Nucleus accumbens (tissue), 56 donors: Measurements from ENCODE around the gene FMN2.
A peak's percentile ranks its signal among the peaks of the same experiment; 100 is the strongest.

Experiments
- DNase-seq, 56 donors: peaks; one replicate each; lab custom pipeline; 2025; lab: John Stamatoyannopoulos, UW

Gene FMN2

DNA sequence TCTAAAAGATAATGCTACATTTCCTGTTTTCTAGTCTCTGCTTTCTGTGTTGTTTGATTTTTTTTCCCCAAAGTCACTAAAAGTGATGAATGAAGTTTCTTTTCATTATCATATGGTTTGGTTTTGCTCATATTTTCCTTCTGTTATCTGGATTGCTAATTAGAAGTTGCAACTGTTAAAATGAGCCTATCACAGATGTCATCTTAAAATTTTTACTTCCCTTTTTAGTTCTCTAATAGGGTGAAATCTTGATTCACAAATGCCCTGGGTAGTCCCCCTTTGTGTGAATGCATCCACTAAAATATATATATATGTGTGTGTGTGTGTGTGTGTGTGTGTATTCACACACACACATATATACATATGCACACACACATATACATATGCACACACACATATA, 376.2 kb downstream of the FMN2 start:
- DNase-seq, result no peak

DNA sequence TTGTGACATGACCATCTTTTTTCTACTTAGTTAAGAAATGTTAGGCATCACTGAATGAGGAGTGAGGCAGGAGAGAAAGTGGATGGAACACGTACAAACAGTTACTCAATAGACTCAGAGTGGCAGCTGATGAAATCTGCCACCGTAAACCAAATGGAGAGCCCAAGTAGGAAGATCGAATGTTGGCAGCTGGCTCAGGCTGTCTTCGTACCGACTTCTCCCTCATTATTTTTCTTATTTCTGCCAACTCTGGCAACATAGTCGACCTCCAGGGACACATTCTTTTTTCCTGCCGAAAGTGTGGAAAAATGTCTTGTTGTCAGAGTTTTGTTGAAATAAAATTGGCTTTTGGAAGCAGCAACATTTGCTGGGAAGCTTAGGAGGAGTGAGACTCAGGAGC, 377.0 kb downstream of the FMN2 start:
- no peak for DNase-seq

DNA sequence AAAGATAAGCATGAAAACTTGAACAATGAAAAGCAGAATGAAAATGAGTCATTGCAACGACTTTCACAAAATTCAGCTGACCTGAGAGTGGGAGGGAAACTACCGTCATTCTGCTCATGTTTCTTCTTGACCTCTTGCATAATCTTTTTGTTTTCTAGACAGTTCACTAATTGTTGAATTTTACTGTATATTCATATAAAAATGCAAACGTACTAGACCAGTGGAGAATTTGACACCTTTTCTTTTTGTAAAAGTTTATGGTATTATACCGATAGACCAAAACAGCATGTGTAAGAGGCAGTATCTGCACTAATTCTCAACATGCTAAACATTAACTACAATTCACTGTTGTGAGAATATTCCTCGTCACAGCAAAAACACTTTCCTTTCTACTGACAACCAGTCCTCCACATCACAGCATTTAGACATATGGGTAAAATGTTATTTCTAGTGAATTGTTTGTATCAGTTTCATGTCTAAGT, 382.5 kb downstream of the FMN2 start:
- no peak for DNase-seq

DNA sequence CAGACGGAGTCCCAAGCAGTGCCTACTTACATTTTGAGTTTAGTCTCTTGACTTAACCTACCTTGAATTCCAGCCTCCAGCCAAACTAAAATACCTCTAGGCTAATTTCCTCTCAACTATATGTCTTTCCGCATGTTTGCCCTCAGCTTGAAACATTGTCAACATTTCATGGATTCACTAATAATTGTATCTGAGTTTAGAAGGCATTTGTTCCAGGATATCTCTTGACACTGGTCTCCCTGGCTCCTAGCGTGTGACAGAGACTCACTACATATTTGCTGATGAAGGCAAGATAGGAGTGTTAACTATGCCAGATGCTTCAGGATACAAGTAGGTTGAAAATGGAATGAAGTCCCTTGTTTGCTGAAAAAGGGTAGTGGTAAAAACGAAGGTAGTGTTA, 384.1 kb downstream of the FMN2 start:
- DNase-seq, result no peak

DNA sequence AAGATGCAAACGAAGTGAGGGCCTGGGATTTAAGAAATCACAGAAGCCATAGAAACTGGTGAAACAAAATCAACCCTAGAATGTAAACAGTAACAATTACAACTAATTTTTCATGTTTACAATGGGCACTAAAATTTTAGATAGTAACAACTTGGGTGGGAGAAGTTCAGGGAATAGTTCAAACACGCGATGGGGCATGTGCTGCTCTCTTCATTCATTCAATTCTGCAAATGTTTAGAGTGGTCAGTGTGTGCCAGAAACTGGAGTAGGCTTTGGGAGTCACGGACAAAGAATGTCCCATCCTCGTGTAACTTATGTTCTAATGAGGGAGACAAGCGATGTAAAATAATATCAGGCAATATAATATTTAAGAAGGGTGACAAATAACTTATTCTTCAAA, 386.9 kb downstream of the FMN2 start:
- no peak for DNase-seq

DNA sequence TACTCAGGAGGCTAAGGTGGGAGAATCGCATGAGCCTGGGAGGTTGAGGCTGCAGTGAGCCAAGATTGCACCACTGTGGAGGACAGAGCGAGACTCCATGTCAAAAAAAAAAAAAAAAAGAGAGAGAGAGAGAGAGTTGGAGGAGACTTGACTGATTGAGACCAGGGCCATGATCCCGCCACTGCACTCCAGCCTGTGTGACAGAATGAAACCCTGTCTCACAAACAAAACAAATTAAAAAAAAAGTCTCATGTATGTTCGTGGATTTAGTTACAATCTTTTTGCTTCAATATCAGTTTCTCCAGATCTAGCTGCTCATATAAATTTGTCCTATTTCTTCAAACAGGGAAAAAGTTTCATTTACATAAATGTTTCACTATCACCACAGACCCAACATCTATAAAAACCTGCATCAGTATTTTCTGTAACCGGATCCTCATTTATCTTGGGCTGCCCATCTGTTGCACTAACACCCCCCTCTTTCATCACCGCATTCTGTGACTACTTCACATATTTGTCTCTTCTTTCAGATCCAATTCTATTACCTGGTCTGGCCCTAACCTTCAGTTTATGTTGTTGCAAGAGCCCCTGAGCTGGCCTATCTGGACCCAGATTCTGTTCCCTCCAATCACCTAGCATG, 393.2 kb downstream of the FMN2 start:
- DNase-seq, result no peak

DNA sequence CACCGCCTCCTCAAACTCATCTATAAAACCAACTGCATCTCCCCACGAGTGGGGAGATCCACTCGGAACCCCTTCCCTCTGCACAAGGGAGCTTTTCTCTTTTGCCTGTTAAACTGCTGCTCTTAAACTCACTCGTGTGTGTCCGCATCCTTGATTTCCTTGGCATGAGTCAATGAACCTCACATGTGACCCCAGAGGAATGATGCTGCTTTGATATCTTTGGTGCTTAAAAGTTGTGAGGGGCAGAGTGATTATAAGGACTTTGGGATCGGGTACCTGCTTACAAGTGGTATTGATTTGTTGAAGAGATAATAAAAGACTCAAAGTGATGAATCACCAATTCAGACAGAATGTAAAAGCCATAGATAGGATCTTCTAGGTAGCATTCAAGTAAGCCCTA, 394.9 kb downstream of the FMN2 start:
- no peak for DNase-seq

DNA sequence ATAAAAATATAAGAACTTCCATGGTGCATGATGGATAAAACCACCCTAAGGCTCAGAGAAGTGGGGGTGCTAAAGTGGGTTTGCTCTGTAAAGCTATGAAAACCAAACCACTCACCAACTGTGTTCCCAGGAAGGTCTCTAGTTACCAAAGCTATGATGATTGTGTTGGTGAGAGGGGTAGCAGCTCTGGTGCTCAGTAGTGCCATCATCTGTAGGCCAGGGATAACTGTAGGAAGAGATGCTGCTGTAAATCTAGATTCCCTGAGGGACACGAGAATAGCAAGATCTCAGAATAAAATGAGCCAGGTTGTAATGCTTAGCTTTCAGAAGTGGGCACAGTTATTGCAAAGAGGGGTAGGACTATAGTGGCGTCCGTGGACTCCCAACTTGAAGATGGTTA, 395.8 kb downstream of the FMN2 start:
- DNase-seq, result no peak

DNA sequence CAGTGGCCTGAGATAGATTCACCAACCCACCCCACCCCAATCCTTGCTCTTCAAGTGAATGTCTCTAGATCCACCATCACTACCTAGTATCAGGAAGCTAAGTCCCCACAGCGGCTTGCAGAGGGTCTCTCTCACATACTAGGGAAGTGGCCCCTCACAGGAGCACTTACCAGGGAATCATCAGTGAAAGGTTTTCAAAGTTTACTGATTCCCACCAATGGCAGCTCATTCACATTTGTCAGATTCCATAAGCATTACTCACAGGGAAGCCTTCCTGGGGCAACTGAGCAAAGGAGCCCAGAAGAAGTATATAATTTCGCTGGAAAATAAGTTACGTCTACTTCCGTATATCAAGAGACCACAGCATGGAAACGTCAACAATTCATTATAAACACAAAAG, 399.5 kb downstream of the FMN2 start:
- no peak for DNase-seq

DNA sequence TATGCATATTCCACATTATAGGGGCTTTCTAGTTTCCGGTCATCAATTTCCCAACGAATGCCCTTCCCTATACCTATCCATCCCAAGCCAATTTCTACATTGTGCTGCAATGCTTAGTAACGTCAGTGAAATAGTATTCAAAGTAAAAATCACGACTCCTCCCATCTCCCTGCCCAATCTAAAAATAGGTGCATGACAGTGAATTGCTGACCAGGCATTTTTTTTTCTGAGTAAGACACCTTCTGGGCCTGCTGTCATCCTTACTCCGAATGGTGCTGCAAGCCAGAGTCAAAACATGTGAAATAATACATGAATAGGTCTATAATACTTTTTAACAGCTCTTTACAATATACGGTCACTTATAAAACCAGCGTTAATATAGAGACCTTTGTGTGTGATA, 400.1 kb downstream of the FMN2 start:
- DNase-seq, result no peak

DNA sequence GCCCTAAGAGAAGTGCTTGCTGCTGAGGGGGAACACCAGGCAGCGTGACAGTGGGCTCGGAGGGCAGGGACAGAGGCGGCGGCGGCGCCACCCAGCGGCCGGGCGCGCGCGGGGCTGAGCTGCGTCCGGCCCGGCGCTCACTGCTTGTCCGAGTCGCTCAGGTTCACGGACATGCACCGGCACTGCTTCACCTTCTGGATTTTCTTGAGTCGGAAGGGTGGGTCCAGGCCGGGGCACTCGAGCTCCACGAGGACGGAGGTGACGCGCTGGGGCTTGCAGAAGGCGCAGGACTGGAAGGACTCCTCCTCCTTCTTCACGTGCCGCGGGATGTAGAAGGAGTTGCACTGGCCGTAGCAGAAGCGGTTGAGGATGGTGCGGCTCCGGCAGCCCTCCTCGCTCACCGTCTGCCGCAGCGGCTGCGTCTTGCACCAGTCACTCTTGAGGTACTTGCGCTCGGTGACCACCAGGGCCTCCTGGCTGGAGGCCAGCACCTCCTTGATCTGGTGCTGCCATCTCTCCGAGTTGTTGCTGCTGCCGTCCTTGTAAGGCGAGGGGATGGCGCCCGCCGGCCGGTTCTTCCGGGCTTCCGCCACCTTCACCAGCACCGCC, 401.3 kb downstream of the FMN2 start:
- DNase-seq, result peak in 1 of 56 donors; percentile 3

DNA sequence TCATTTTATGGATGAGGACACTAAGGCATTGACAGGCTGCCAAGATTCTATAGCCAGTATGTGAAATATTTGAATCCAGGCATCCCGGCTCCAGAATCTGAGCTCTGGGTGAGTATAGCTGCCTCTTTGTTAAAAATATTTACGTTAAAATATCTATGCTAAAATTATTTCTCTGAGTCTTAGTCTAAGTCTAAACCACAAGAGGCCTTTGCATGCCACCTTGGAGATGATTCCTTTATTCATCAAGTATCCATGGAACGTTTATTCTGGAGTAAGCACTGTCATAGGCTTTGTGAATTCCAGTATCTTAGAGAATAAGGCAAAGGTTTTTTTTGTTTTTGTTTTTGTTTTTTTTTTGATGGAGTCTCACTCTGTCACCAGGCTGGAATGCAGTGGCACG, 403.9 kb downstream of the FMN2 start:
- no peak for DNase-seq

DNA sequence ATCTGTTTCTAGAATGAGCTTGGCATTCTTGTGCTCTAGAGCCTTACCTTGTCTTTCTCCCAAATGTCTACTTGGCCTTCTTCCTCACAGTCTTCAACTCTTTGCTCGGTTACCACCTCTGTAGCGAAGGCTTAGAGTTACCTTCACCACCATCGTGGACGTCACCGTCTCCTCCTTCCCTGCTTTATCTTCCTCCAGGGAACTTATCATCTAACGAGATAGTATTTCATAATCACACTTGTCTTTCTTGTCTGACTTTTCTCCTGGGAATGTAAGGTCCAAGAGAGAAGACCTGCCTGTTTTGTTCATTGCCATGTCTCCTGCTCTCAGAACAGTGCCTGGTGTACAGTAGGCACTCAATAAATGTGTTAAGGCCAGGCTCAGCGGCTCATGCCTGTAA, 404.7 kb downstream of the FMN2 start:
- no peak for DNase-seq

DNA sequence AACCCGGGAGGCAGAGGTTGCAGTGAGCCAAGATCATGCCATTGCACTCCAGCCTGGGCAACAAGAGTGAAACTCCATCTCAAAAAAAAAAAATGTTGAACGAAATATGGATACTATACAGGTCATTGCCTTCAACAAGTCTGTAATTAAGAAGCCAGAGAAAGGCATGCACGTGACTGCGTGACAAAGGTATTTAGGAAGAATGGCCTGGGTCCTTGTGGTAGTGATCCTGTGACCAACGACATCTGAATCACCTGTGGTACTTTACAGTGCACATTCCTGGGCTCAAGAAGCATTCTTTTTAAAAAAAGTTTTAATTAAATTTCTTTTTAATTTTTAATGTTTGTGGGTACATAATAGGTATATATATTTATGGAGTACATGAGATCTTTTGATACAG, 405.3 kb downstream of the FMN2 start:
- no peak for DNase-seq

DNA sequence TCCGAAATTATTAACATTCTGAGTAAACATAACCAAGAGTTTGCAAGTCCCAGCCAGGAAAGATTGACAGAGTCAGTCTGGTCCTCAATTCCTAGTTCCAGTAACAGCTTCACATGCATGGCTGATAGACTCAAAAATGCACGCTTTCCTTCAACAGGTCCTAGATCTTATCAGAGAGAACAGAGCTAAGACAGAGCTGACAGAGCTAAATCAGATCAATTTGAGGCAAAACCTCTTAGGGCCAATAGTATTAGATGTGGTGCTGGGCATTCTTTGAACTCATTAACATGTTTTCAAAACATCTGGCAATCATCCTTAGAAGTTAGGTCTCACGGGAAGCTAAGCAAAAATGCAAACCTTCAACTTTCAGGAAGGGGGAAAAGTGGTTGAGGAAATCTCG, 406.2 kb downstream of the FMN2 start:
- no peak for DNase-seq

DNA sequence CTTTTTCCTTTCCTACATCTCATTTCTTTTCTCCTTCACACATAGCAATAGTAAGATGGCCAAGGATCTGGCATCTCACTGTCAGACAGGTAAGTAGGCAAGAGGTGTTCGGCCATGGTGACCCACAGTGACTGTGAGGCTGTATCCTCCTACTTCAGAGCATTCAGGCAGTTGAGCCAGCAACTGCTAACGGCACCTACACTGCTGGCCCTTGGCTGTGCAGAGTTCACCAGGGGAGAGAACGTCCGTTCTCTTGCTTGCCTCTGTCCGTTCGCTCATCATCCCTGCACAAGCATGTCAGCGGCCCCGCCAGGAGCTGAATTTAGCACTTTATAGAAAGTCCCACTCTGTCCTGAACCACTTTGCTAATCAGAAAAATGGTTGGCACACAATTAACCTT, 406.7 kb downstream of the FMN2 start:
- DNase-seq, result no peak

DNA sequence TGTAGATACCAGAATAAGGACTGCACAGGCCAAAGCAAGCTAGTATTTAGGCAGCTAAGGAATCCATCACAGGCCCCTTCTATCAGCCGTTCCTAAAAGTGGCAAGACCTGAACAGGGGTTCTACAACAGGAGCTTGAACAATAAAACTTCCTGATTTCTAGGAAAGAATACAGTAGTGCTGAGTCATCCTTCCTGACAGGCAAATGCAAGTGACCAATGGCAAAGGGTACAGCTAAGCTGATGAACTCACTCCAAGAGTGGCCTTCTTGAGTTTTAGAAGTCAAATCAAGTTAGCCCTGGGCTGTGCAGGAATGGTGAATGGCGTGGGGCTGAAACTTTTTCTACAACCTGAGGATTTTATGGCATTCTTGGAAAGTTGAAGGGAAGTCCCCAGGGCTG, 407.3 kb downstream of the FMN2 start:
- no peak for DNase-seq

DNA sequence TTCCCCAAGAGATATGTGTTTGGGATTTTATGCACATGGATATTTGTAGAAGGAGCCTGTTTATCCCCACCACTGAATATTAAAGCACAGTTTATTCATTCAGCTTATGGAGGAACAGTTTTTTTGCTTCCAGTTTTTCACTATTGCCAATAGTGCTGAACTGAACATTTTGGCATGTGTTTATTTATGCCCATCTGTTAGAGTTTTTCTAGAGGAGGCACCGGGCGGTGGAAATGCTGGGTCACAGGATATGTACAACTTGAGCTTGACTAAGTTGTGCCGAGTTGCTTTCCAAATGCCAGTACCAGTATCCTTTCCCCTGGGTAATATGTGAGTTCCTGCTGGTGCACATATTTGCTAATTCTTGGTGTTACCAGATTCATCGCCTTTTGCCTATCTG, 409.0 kb downstream of the FMN2 start:
- no peak for DNase-seq

DNA sequence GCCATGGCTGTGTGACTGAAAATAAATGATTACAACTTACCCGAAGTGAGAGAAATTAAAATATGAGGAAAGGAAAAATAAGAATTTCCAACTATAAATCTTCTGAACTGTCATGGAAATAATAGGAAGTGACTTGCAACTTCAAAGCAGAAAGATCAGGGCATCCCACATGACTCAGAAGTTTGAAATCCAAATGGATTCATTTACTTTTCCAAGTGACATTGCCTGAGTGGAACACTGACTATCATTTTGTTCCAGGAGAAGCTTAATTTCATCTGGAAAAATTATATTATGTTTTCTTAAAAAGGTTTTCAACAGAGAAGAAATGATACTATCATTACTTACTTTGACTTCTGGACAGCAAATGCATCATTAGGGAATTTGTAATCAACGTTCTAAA, 409.4 kb downstream of the FMN2 start:
- DNase-seq, result no peak

DNA sequence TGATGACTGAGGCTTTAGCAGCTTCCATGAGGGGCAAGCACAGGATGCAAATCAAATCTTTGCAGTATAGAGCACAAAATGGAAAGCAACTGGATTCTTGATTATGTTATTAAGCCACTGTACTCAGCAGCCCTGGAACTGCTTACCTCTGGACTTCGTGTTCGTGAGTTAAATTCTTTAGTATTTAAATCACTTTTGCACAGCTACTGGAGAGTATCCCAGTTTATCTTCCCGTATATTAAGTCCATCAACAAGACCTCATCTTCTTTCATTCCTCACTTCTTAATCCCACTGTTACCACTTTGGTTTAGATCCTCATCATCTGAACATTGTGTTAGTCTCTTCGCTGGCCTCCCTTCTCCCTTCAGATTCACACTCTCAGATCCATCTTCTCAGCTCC, 411.4 kb downstream of the FMN2 start:
- DNase-seq, result no peak

DNA sequence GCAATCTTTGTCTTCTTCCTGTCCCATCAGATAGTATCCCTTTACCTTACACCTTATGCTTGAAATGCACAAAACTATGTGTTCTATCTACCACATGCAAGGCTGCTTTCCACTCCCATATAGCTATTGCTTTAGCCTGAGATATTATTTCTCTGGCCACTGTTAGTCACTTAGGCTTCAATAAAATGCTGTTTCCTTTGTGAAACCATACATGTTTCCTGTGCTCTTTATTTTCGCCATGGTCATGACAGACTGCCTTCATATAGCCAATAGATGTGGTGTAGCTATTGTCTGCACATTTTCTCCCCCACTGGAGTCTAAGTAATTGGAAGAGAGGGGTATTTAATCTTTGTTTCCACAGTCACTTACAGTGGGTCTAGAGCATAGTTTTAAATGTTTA, 411.9 kb downstream of the FMN2 start:
- DNase-seq, result no peak

DNA sequence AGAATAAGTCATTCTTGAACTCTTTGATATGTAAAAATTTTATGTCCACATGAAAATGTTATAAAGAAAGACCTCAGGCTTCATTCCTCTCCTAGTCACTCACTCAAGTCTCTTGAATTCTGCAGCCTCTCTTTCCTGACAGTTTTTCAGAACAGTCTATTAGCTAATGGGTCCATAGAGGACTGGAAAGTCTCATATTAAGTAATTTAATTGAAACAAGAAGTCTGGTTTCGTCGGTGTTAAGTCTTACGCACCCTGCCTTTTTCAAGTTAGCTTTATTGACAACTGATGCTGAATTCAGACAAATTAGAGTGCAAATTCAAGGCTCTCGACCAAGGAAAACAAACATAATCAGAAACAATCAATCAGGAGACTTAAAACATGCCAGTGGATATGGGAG, 414.5 kb downstream of the FMN2 start:
- no peak for DNase-seq

DNA sequence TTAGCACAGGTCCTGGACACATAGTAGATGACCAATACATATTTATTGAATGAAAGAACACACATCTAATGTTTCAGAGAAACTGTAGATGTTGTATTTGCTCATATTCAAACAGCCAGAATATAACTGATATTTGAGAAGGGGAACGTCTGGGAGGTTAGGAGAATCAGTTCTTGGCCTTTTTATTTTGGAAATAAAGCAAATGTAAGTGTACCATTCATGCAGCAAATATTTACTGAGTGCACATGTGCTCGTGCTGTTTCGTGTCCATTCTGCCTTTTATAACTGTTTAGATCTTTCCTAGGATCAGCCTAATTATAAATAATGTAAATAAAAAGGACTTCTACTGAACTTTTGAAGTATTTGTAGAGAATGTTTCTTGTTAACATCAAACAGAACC, 416.5 kb downstream of the FMN2 start:
- DNase-seq, result no peak
